Progenitor cell of endocrine pancreas (in vitro differentiated cells): ENCODE results near the gene ACP6. TPM values are rescaled to one million over a fixed set of nuclear protein-coding genes. Genes with fewer than 3 reads are reported as not detected.

Experiments
- DNase-seq: peaks from one replicate; pipeline ENCODE4 v3.0.0; 2021; ENCODE audit warnings: low spot score; ENCODE audit not compliant: unreplicated experiment
- H3K27ac Mint-ChIP-seq: 2 replicates; pipeline ENCODE4 v1.8.0; 2021; ENCODE audit warnings: mild to moderate bottlenecking, moderate library complexity, mixed read lengths
- H3K27me3 Mint-ChIP-seq: 2 replicates; pipeline ENCODE4 v1.8.0; 2021; ENCODE audit warnings: mixed read lengths
- H3K36me3 Mint-ChIP-seq: 2 replicates; pipeline ENCODE4 v1.8.0; 2022; ENCODE audit warnings: mixed read lengths; ENCODE audit not compliant: insufficient read depth
- H3K4me1 Mint-ChIP-seq: 2 replicates; pipeline ENCODE4 v1.8.0; 2021; ENCODE audit warnings: low read depth, mixed read lengths
- H3K4me3 Mint-ChIP-seq: 2 replicates; pipeline ENCODE4 v1.8.0; 2021; ENCODE audit warnings: low read depth, mild to moderate bottlenecking, moderate library complexity, mixed read lengths
- H3K9me3 Mint-ChIP-seq: 2 replicates; pipeline ENCODE4 v1.8.0; 2021; ENCODE audit warnings: low read depth, mixed read lengths
- total RNA-seq: library from RNA; stranded (reverse); gene quantifications from 2 replicates; pipeline ENCODE4 v1.2.1, GENCODE V29; 2021
- TF ChIP-seq, protein P1 (sequence below): fragments of 200-600 bp; sonication (generic); IDR thresholded peaks from one replicate; pipeline ENCODE4 v1.5.0; 2021; ENCODE audit warnings: antibody characterized with exemption, mild to moderate bottlenecking; ENCODE audit not compliant: unreplicated experiment

Gene ACP6
- total RNA-seq, 1 donor from 2014 or later, result 25.9 TPM

DNA sequence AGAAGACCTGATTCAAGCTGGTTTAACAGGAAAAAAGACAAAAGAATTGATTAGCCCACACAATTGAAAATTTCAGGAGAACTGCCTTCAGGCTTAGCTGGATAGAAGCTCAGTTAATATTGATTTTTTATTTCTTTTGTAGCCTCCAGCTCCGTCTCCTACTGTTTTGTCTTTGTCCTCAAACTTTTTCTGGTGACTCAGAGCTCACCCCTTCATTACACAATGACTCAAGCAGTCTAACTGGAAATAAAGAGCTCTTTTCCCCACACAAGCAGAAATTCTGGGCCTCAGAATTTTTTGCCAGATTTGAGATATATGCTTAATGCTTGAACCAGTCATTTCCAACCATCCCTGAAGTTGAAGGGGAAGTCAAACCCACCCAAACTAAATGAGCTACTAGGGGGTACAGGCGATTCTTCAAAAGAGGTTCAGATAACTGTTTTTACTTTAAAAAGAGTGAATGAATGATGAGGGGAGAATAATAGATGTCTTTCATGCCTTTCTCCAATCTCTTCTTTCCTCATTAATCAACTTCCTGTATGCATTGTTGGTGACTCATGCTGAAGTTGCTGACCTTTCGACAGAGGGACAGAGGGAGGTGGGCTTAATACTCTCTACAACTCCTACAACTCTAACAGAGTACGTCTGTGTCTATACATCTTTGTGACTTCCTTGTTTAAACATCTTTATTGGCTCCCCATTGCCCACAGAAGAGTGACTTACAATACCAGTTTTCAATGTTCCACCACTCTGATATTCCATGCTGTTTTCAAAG lies 6.2 kb upstream of the ACP6 start:
- peaks cover 9% of the 10 kb centered on the region for H3K4me1 Mint-ChIP-seq
- no peak for DNase-seq
- H3K4me3 Mint-ChIP-seq, result no peak overlapping the region
- H3K9me3 Mint-ChIP-seq, result peaks cover 23% of the 10 kb centered on the region
- peaks cover 6% of the 10 kb centered on the region for H3K36me3 Mint-ChIP-seq
- peak overlapping the region; percentile 75 for H3K27ac Mint-ChIP-seq
- peaks cover 6% of the 10 kb centered on the region for H3K27me3 Mint-ChIP-seq
- TF ChIP-seq, protein P1, sequence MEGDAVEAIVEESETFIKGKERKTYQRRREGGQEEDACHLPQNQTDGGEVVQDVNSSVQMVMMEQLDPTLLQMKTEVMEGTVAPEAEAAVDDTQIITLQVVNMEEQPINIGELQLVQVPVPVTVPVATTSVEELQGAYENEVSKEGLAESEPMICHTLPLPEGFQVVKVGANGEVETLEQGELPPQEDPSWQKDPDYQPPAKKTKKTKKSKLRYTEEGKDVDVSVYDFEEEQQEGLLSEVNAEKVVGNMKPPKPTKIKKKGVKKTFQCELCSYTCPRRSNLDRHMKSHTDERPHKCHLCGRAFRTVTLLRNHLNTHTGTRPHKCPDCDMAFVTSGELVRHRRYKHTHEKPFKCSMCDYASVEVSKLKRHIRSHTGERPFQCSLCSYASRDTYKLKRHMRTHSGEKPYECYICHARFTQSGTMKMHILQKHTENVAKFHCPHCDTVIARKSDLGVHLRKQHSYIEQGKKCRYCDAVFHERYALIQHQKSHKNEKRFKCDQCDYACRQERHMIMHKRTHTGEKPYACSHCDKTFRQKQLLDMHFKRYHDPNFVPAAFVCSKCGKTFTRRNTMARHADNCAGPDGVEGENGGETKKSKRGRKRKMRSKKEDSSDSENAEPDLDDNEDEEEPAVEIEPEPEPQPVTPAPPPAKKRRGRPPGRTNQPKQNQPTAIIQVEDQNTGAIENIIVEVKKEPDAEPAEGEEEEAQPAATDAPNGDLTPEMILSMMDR, result no peak

DNA sequence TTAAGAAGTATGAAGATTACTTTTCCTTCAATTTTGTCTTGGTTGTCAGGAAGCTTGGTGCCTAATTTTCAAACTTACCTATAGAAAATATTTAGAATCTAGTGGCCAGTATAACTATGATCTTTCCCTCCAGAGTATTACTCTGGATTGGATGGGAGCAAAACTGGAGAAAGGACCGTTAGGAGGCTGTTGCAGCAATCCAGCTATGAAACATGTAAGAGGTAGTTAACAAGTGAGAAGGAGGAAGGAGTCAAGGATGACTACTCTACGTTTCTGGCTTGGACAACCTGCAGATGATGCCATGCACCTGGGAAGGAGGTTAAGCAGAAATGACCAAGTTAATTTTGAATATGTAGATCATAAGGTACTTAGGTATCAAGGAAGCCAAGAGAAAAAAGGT lies 3.5 kb upstream of the ACP6 start:
- DNase-seq, result no peak
- Mint-ChIP-seq H3K27ac (no peak overlapping the region), H3K27me3 (peaks cover 6% of the 10 kb centered on the region), H3K36me3 (peaks cover 2% of the 10 kb centered on the region), H3K9me3 (peaks cover 13% of the 10 kb centered on the region), H3K4me1 (peaks cover 15% of the 10 kb centered on the region), H3K4me3 (no peak overlapping the region)
- TF ChIP-seq, protein P1, result no peak

DNA sequence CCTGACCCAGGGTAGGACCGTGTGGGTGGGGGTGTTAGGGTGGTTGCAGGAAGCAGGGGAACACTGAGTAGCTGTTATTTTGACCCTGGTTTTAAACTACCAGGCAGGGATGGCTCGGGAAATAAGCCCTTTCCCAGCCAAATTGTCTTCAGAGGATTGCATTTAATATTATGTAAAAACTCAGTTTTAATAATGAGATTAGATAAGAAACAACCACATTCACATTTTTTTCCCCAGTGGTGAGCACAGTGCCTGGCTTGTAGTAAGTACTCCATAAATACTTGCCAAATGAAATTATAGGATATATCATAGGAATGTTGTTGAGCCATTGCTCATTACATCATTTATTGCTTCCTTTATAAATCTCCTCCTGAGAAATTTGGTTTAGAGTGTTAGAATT lies 3.1 kb upstream of the ACP6 start:
- DNase-seq, result no peak
- Mint-ChIP-seq H3K36me3 (peaks cover 2% of the 10 kb centered on the region), H3K9me3 (peaks cover 10% of the 10 kb centered on the region), H3K4me1 (peaks cover 19% of the 10 kb centered on the region), H3K27ac (no peak overlapping the region), H3K4me3 (no peak overlapping the region), H3K27me3 (peaks cover 6% of the 10 kb centered on the region)
- TF ChIP-seq, protein P1, result no peak

DNA sequence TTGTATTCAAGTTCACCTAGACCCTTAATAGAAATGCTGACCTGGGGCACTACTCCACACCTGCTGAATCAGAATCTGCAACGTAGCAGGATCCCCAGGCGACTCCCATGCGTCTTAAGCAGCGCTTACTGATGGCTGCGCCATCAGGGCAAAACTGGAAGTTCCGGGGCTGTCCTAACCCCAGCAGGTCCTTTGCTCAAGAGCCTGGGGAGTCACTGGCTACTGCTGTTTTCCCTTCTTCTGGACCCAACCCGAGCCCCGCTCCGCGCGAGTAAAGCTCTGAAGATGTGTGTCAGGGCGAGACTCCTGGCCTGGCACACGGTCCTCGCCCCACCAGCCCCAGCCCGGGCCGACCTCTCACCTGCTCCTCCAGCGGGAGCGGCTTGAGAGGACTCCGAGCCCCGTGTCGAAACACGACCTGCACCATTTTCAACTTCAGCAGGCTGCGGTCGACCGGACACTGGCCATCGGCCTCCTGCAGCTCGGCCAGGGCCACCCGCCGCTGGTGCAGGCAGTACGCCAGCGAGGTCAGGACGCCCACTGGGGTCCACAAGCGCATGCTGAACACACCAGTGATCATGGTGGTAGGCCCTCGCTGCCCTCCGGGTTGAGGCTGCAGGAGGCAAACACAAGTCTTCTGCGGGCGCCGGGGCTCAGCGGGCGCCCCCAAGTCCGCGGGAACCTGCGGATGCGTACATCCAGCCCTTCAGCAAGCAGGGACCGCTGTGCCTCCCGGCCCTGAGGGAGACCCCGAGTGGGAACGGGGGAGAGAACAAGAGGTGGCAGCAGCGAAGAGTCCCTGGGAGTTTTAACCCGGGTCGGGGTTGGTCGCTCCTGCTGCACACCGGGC lies 630 bp downstream of the ACP6 start:
- Mint-ChIP-seq H3K4me3 (peak overlapping the region; percentile 88), H3K36me3 (no peaks in the 10 kb centered on the region), H3K27me3 (peaks cover 6% of the 10 kb centered on the region), H3K9me3 (no peaks in the 10 kb centered on the region), H3K27ac (peak overlapping the region; percentile 97), H3K4me1 (peaks cover 25% of the 10 kb centered on the region)
- TF ChIP-seq, protein P1, result no peak
- DNase-seq, result peak; percentile 31

DNA sequence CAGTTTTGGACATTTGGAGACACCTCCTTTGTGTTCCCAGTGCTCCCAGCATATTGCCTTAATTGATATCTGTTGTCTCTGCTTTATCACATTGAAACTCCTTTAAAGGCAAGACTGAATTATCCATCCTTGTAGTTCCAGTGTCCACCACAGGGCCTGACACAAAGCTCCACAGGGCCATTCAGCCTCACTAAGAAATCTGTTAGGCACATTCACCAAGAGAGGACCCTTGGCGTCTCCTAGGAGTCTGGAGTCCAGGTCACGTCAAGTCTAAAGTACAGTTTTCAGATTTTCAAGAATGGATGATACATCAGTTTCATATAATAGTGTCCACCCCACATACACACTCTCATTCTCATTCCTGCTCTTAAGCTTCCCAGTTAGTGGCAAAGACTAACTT lies 4.8 kb downstream of the ACP6 start:
- H3K36me3 Mint-ChIP-seq, result peaks cover 25% of the 10 kb centered on the region
- peaks cover 23% of the 10 kb centered on the region for H3K9me3 Mint-ChIP-seq
- no peaks in the 10 kb centered on the region for H3K27me3 Mint-ChIP-seq
- H3K4me3 Mint-ChIP-seq, result no peak overlapping the region
- no peak overlapping the region for H3K27ac Mint-ChIP-seq
- DNase-seq, result no peak
- TF ChIP-seq, protein P1, result peak; percentile 42
- H3K4me1 Mint-ChIP-seq, result peaks cover 25% of the 10 kb centered on the region
